ENCODE data around the gene INHBB. TPM values are rescaled to one million over a fixed set of nuclear protein-coding genes. Genes with fewer than 3 reads are reported as not detected.
A peak's percentile ranks its signal among the peaks of the same experiment; 100 is the strongest.

The INHBB gene
- total and polyA plus RNA-seq, 7 experiments from 2014 or later = not detected

DNA sequence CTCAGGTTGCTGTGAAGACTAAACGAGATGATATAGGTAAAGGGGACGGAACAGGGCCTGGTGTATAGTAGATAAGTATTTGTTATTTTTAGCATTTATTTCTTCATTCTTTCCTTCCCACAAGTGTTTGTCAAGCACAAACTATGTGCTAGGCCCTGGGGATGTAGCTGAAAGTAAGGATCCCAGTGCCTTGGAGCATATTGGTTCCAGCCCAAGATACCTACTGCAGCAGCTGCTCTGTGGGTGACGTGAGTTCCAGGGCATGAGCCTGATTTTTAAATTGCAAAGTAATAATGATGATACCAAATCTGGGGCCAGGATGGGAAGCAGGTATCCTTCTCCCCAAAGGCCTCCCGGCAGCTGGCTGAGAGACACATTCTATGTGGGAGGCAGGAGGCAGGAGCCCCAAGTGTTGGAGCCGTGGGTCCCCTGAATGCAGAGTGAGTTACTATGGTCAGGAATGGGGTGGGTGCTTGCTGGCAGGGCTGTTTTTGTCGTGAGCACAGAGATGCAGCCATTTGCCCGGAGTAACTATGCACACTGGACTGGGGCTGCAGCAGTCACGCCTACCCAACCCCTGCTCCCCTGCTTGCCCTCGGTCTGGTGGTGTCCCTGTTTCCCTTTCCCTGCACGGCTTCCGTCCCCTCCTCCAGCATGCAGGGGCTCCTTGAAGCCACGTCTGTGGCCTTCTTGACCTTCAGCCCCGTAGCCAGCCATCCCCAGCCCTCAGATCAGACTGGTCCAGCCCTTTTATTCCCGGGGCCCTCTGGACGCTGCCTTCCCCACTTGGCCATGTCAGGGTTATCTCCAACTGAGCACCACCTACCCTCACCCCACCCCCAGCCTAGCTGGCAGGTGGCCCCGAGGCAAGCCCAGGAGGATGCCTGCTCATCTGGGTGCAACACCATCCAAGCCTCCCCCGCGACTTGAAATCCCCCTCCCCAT, 52.4 kb downstream of the INHBB start:
- Mint-ChIP-seq H3K27me3 (peaks cover 0 to 13% (median 5%) of the 10 kb centered on the region in 5 donors), H3K9me3 (peaks cover 0 to 7% (median under 1%) of the 10 kb centered on the region in 11 donors), H3K4me1 (peaks cover 0 to 2% (median 0%) of the 10 kb centered on the region in 7 donors), H3K27ac (peak overlapping the region in 1 of 9 donors; percentile 51), H3K4me3 (no peak overlapping the region), H3K36me3 (no peaks in the 10 kb centered on the region)
- DNase-seq (no peak), ATAC-seq (no peak)
- intact Hi-C loops (cut with micrococcal nuclease) = no loop called here
- H3K9me3 ChIP-seq (ENCODE audit: control insufficient read depth in 2 of 3, low read length in 3 of 3) = no peaks in the 10 kb centered on the region
- no peaks in the 10 kb centered on the region for H3K36me3 ChIP-seq (ENCODE audit: control insufficient read depth in 2 of 3, insufficient read depth in 3 of 3, low read length in 3 of 3)
- ChIA-PET CTCF (no interaction called here), POLR2A (no interaction called here)
- H3K27me3 ChIP-seq (ENCODE audit: control insufficient read depth in 2 of 2, insufficient read depth in 2 of 2, low read length in 2 of 2) = no peaks in the 10 kb centered on the region
- H3K27ac ChIP-seq (ENCODE audit: low read depth, low read length) = no peak overlapping the region
- H3K4me3 ChIP-seq (ENCODE audit: low read length) = no peak overlapping the region
- H3K4me1 ChIP-seq (ENCODE audit: control insufficient read depth in 2 of 2, insufficient read depth in 2 of 2, low read length in 2 of 2) = no peaks in the 10 kb centered on the region

DNA sequence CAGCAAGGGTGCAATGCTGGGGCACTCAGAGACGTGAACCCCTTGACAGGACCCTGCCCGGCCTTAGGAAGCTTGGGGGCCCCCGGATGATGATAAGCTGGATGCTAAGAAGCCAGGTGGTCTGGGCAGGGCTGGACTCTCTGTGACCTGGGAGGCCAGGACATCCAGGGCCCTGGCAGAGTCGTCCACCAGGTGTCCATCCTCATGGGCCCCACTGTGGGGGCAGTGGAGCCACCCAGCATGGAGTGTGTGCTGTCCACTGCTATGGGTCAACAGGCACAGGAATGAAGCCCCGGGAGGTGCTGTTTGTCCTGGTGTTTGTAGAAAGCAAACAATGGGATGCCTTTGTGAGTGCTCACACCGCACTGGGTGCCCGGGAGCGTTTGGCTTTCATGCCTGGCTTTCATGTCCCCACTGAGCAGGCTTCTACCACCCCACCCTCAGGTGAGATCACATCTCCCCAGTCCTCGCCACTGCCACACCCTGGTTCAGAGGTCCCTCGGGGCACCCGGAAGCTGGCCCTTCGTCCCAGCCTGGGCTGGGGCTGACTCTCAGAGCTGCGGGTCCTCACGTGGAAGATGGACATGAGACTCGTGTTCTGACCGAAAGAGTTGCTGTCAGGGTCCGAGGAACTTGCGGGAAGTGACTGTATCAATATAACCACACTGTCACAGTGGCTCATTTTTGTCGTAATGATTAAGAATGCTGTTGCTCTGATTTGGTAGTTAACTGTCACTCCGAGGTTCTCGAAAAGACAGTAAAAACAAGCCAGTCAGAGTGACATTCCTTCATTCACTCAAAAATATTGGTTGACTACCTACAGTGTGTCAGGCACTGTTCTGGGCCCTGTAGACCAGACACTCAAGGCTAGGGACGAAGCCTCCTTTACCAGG, 53.3 kb downstream of the INHBB start:
- Histone ChIP-seq H3K9me3 (ENCODE audit: control insufficient read depth in 2 of 3, low read length in 3 of 3) (no peaks in the 10 kb centered on the region), H3K27me3 (ENCODE audit: control insufficient read depth in 2 of 2, insufficient read depth in 2 of 2, low read length in 2 of 2) (no peaks in the 10 kb centered on the region), H3K4me1 (ENCODE audit: control insufficient read depth in 2 of 2, insufficient read depth in 2 of 2, low read length in 2 of 2) (no peaks in the 10 kb centered on the region), H3K36me3 (ENCODE audit: control insufficient read depth in 2 of 3, insufficient read depth in 3 of 3, low read length in 3 of 3) (no peaks in the 10 kb centered on the region), H3K27ac (ENCODE audit: low read depth, low read length) (no peak overlapping the region), H3K4me3 (ENCODE audit: low read length) (no peak overlapping the region)
- CTCF ChIA-PET = no interaction called here
- DNase-seq (no peak), ATAC-seq (no peak)
- peaks cover 0 to 3% (median 0%) of the 10 kb centered on the region in 11 donors for H3K9me3 Mint-ChIP-seq
- peaks cover 0 to 10% (median 5%) of the 10 kb centered on the region in 5 donors for H3K27me3 Mint-ChIP-seq
- no peaks in the 10 kb centered on the region for H3K36me3 Mint-ChIP-seq
- H3K27ac Mint-ChIP-seq = no peak overlapping the region
- no peak overlapping the region for H3K4me3 Mint-ChIP-seq
- intact Hi-C loops (cut with micrococcal nuclease) = no loop called here
- H3K4me1 Mint-ChIP-seq = peaks cover 0 to 2% (median 0%) of the 10 kb centered on the region in 7 donors
- POLR2A ChIA-PET = no interaction called here

GRCh38 chr2:120399889-120400240, 53.9 kb downstream of the INHBB start:
- intact Hi-C loops (cut with micrococcal nuclease) = no loop called here
- H3K36me3 Mint-ChIP-seq = no peaks in the 10 kb centered on the region
- H3K9me3 Mint-ChIP-seq = peaks cover 0 to 3% (median 0%) of the 10 kb centered on the region in 11 donors
- POLR2A ChIA-PET = no interaction called here
- H3K36me3 ChIP-seq (ENCODE audit: control insufficient read depth in 2 of 3, insufficient read depth in 3 of 3, low read length in 3 of 3) = no peaks in the 10 kb centered on the region
- H3K27me3 Mint-ChIP-seq = peaks cover 0 to 10% (median 5%) of the 10 kb centered on the region in 5 donors
- H3K27me3 ChIP-seq (ENCODE audit: control insufficient read depth in 2 of 2, insufficient read depth in 2 of 2, low read length in 2 of 2) = no peaks in the 10 kb centered on the region
- DNase-seq = no peak
- H3K9me3 ChIP-seq (ENCODE audit: control insufficient read depth in 2 of 3, low read length in 3 of 3) = no peaks in the 10 kb centered on the region
- H3K4me1 ChIP-seq (ENCODE audit: control insufficient read depth in 2 of 2, insufficient read depth in 2 of 2, low read length in 2 of 2) = no peaks in the 10 kb centered on the region
- H3K4me3 Mint-ChIP-seq = no peak overlapping the region
- CTCF ChIA-PET = no interaction called here
- no peak overlapping the region for H3K27ac ChIP-seq (ENCODE audit: low read depth, low read length)
- no peak for ATAC-seq
- peaks cover 0 to 2% (median 0%) of the 10 kb centered on the region in 7 donors for H3K4me1 Mint-ChIP-seq
- H3K27ac Mint-ChIP-seq = no peak overlapping the region
- no peak overlapping the region for H3K4me3 ChIP-seq (ENCODE audit: low read length)

DNA sequence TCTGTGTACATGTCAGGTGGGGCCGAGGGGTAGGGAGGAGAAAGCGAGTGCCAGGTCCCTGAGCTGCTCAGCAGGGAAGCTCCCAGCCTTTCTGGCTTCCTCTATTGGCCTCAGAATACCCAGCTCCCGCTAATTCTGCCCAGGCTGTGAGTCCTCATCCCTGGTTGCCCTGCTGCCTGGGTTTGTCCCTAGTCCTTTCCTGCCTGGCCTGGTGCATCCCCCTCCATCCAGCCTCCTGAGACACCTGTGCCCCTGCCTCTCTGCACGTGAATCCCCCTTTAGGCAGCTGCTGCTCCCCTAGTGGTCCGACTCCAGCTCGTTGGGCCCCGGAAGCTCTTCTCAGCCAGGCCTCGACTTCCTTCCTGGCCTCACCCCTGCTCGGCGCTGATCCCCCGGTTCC, 54.6 kb downstream of the INHBB start:
- Histone ChIP-seq H3K36me3 (ENCODE audit: control insufficient read depth in 2 of 3, insufficient read depth in 3 of 3, low read length in 3 of 3) (no peaks in the 10 kb centered on the region), H3K4me3 (ENCODE audit: low read length) (no peak overlapping the region), H3K9me3 (ENCODE audit: control insufficient read depth in 2 of 3, low read length in 3 of 3) (no peaks in the 10 kb centered on the region), H3K27ac (ENCODE audit: low read depth, low read length) (no peak overlapping the region), H3K27me3 (ENCODE audit: control insufficient read depth in 2 of 2, insufficient read depth in 2 of 2, low read length in 2 of 2) (no peaks in the 10 kb centered on the region), H3K4me1 (ENCODE audit: control insufficient read depth in 2 of 2, insufficient read depth in 2 of 2, low read length in 2 of 2) (no peaks in the 10 kb centered on the region)
- H3K36me3 Mint-ChIP-seq = no peaks in the 10 kb centered on the region
- ChIA-PET CTCF (no interaction called here), POLR2A (no interaction called here)
- no peak for ATAC-seq
- intact Hi-C loops (cut with micrococcal nuclease) = no loop called here
- H3K27me3 Mint-ChIP-seq = peaks cover 0 to 12% (median 5%) of the 10 kb centered on the region in 5 donors
- H3K4me1 Mint-ChIP-seq = peaks cover 0 to 2% (median 0%) of the 10 kb centered on the region in 7 donors
- H3K4me3 Mint-ChIP-seq = no peak overlapping the region
- H3K9me3 Mint-ChIP-seq = peaks cover 0 to 3% (median 0%) of the 10 kb centered on the region in 11 donors
- DNase-seq = no peak
- H3K27ac Mint-ChIP-seq = no peak overlapping the region

Other genes with a start within 250 kb of the INHBB start
- gene TMEM185B, start 122.7 kb upstream of the INHBB start, total RNA-seq = 10 to 100 TPM; 14.9 to 36.8 (median 19.5) TPM
- 10 to 100 TPM; 17.9 to 19.6 TPM for gene TMEM185B, start 122.7 kb upstream of the INHBB start, polyA plus RNA-seq
- gene RALB, start 93.3 kb upstream of the INHBB start, total RNA-seq = 100 to 1,000 TPM in 1 of 5 experiments, 10 to 100 TPM in 3, 1 to 10 TPM in 1; 8.7 to 119 (median 11.6) TPM
- 10 to 100 TPM; 25.9 to 28.2 TPM for gene RALB, start 93.3 kb upstream of the INHBB start, polyA plus RNA-seq